HUES6 (cell line): ENCODE data around the gene AHI1.

Experiments
- H3K27ac ChIP-seq: 2 replicates; pipeline ENCODE4 v1.7.0; 2013; ENCODE audit warnings: low read depth, mild to moderate bottlenecking, low read length, inconsistent platforms
- H3K27me3 ChIP-seq: 2 replicates; pipeline ENCODE4 v1.6.1; 2013; ENCODE audit warnings: low read length; ENCODE audit not compliant: control insufficient read depth, insufficient read depth
- H3K36me3 ChIP-seq: 2 replicates; pipeline ENCODE4 v1.6.1; 2013; ENCODE audit warnings: low read length; ENCODE audit not compliant: control insufficient read depth, insufficient read depth
- H3K4me1 ChIP-seq: 2 replicates; pipeline ENCODE4 v1.6.1; 2013; ENCODE audit warnings: low read length; ENCODE audit not compliant: control insufficient read depth, insufficient read depth
- H3K4me3 ChIP-seq: 2 replicates; pipeline ENCODE4 v1.5.1; 2013; ENCODE audit warnings: low read depth, low read length
- H3K9ac ChIP-seq: one replicate; pipeline ENCODE4 v1.6.1; 2013; ENCODE audit warnings: mild to moderate bottlenecking, low read length
- H3K9me3 ChIP-seq: 2 replicates; pipeline ENCODE4 v1.6.1; 2013; ENCODE audit warnings: low read depth, low read length; ENCODE audit not compliant: control insufficient read depth, insufficient read depth

Gene AHI1

DNA sequence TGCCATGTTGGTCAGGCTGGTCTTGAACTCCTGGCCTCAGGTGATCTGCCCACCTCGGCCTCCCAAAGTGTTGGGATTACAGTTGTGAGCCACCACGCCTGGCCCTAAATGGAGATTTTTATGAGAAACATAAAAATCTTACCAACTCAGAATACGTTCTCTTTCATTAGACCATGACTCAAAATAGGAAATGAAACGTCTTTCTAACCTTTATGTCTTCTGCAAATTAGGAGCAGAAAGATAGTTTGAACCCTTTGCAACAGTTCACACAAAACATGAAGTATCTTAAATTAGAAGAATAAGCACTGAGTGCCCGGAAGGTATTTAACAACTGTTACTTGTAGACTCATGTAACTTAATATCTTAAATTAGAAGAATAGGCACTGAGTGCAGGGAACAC is 48.3 kb downstream of the AHI1 start:
- Histone ChIP-seq H3K9me3 (no peaks in the 10 kb centered on the region), H3K27ac (no peak overlapping the region), H3K4me1 (no peaks in the 10 kb centered on the region)

DNA sequence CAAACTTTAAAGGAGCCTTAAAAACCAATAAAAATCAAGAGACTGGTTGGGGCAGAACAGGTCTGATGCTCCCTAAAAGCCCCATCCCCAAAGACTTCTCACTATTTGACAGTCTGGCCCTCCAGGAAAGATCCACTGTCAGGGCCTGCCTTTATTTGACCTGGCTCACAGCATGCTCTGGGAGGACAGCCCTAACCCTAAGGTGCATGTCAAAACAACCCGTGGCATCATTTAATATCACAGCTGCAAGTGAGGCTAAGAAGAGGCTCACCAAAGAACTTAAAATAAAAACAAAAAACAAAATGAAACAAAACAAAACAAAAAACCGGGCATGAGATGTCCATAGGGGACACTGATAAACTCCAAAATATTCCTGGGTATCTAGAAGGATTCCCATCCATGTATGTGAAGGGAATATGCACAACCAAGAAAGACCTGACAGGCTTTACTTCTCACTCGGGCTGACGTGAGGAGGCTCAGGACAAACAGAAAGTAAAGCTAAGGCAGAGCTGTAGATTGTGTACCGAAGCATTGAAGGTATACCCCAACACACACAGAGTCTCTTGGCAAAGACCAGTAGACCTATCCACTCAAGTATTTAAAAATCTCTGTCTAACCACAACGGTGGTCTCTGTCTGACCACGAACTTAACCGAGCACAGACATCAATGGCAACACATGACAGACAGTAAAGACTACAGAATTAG is 57.3 kb downstream of the AHI1 start:
- Histone ChIP-seq H3K27me3 (no peaks in the 10 kb centered on the region), H3K4me3 (no peak overlapping the region), H3K9ac (no peak overlapping the region)

More for the DNA sequence above, 48.3 kb downstream of the AHI1 start:
- H3K4me3 ChIP-seq, result no peak overlapping the region
- no peaks in the 10 kb centered on the region for H3K27me3 ChIP-seq
- peaks cover 8% of the 10 kb centered on the region; the same call in 1 of the 2 replicates for H3K36me3 ChIP-seq
- H3K9ac ChIP-seq, result no peak overlapping the region

DNA sequence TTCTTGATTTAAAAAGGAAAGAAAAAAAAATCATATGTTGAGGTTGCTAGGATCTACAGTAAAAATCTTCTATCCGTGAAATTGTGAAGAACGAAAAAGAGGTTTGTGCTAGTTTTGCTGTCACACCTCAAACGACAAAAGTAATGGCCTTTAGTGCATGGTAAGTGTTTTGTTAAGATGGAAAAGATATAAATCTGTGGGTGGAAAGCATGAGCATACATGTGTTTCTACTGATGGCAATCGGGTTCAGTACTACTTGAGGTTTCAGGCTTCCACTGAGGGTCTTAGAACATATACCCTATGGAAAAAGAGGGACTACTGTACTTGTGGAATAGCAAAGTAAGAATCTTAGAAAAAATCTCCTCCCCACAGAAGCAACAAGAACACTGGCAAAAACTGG is 58.0 kb downstream of the AHI1 start:
- Histone ChIP-seq H3K27me3 (no peaks in the 10 kb centered on the region), H3K4me3 (no peak overlapping the region), H3K9me3 (no peaks in the 10 kb centered on the region), H3K27ac (no peak overlapping the region), H3K9ac (no peak overlapping the region), H3K4me1 (peaks cover 10% of the 10 kb centered on the region; the same call in 1 of the 2 replicates), H3K36me3 (no peaks in the 10 kb centered on the region; the same call in 1 of the 2 replicates)

More for the DNA sequence above, 57.3 kb downstream of the AHI1 start:
- Histone ChIP-seq H3K36me3 (no peaks in the 10 kb centered on the region; the same call in 1 of the 2 replicates), H3K4me1 (peaks cover 4% of the 10 kb centered on the region; the same call in 1 of the 2 replicates), H3K27ac (no peak overlapping the region), H3K9me3 (no peaks in the 10 kb centered on the region)

DNA sequence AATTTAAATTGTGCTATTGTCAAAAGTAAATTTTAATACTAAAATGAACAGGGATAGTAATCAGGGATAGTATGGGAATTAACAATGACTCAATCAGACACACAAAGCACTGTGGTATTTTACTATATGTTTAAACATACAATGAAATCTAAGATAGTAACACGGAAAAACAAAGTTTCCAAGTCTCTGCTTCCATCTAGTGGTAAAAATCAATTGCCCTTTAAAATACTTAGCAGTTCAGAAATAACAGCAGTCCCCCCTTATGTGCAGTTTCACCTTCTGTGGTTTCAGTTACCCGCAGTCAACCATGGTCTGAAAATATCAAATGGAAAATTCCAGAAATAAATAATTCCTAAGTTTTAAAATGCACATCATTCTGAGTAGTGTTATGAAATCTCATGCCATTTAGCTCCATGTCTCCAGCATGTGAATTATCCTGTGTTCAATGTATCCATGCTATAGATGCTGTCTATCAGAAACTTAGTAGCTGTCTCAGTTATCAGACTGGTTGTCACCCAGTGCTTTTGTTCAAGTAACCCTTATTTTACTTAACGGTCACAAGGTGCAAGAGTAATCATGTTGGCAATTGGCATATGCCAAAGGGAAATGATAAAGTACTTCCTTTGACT is 58.5 kb downstream of the AHI1 start:
- H3K27ac ChIP-seq, result no peak overlapping the region
- peaks cover 10% of the 10 kb centered on the region; the same call in 1 of the 2 replicates for H3K4me1 ChIP-seq
- no peaks in the 10 kb centered on the region; the same call in 1 of the 2 replicates for H3K36me3 ChIP-seq
- H3K9ac ChIP-seq, result no peak overlapping the region
- no peak overlapping the region for H3K4me3 ChIP-seq
- H3K9me3 ChIP-seq, result no peaks in the 10 kb centered on the region
- H3K27me3 ChIP-seq, result no peaks in the 10 kb centered on the region

DNA sequence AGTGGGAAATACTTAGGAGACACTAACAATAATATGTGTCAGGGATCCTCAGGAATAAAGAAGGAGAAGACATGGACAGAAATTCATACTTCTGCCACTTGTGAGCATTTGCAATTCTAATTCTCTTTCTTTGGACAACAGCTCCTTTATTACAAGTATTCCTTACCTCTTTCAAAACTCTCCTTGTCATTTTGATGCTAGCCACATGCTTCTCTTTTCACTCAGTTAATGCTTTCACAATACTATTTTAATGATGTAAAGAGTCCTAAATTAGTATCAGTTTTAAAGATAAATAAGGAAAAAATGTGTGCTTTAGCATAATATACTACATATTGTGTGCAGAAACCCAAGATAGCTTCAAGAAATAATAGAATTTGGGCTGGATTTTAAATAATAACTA is 62.5 kb downstream of the AHI1 start:
- no peak overlapping the region for H3K9ac ChIP-seq
- H3K9me3 ChIP-seq, result no peaks in the 10 kb centered on the region
- no peaks in the 10 kb centered on the region; the same call in 1 of the 2 replicates for H3K36me3 ChIP-seq
- no peak overlapping the region for H3K4me3 ChIP-seq
- peaks cover 10% of the 10 kb centered on the region; the same call in 1 of the 2 replicates for H3K4me1 ChIP-seq
- H3K27me3 ChIP-seq, result no peaks in the 10 kb centered on the region
- no peak overlapping the region; the same call in 1 of the 2 replicates for H3K27ac ChIP-seq

DNA sequence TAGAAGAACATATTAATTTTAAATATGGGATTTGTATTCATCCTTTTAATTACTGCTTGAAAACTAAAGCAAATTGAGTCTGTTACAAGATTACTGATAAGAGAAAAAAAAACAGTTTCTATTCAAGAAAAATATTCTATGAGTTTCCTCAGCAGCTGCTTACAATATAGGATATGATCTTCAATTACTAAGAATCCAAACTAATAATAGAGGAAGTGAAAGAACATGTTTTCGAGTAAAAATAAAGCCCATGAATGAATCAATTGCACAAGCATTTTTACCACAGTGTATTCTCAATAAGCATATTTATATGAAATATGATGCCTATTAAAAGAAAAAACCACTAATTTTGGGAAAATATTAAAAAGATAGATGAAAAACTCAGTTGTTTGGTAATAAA is 63.4 kb downstream of the AHI1 start:
- H3K9ac ChIP-seq, result no peak overlapping the region
- no peaks in the 10 kb centered on the region for H3K9me3 ChIP-seq
- no peak overlapping the region for H3K27ac ChIP-seq
- H3K27me3 ChIP-seq, result no peaks in the 10 kb centered on the region
- H3K36me3 ChIP-seq, result no peaks in the 10 kb centered on the region; the same call in 1 of the 2 replicates
- no peak overlapping the region for H3K4me3 ChIP-seq
- peaks cover 10% of the 10 kb centered on the region; the same call in 1 of the 2 replicates for H3K4me1 ChIP-seq

DNA sequence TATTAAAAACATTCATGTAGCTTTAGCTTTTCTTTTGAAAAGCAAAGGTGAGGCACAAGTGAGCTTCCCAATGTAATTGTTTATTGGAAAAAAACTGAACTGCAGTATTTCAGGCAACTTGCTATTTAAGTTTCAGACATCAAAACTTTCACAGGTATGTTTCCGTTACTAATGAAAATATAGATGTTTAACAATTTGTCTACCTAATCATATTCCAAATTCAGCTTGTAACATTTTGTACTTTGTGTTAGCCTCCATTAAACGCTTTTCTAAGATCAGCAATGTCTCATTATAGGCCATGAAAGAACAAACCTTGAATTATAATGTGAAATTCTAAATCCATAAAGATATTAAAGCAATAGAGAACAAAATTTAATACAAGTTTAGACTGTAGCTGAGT is 69.5 kb downstream of the AHI1 start:
- H3K27ac ChIP-seq, result no peak overlapping the region

DNA sequence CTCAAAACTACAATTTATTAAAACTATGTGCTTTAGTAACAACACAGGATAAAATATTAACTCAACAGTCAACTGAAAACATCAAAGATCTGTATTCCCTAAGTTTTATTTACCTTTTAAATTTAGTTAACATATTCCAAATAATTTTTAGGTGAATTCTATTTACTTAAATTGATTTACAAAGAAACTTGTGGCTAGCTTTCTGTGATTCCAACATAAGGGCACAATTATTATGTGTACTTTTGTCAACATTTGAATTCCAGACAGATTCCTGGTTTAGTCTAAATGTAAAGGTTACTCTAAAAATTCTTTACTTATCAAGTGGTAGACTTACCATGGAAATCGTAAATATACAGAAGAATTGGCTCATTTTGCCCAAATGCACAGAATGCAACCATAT is 70.7 kb downstream of the AHI1 start:
- H3K9me3 ChIP-seq, result no peaks in the 10 kb centered on the region
- no peaks in the 10 kb centered on the region for H3K36me3 ChIP-seq
- H3K27me3 ChIP-seq, result no peaks in the 10 kb centered on the region
- H3K4me1 ChIP-seq, result no peaks in the 10 kb centered on the region
- no peak overlapping the region for H3K4me3 ChIP-seq
- no peak overlapping the region for H3K27ac ChIP-seq
- H3K9ac ChIP-seq, result no peak overlapping the region

More for the DNA sequence above, 69.5 kb downstream of the AHI1 start:
- Histone ChIP-seq H3K9me3 (no peaks in the 10 kb centered on the region), H3K4me1 (no peaks in the 10 kb centered on the region), H3K27me3 (no peaks in the 10 kb centered on the region), H3K36me3 (no peaks in the 10 kb centered on the region), H3K9ac (no peak overlapping the region), H3K4me3 (no peak overlapping the region)

DNA sequence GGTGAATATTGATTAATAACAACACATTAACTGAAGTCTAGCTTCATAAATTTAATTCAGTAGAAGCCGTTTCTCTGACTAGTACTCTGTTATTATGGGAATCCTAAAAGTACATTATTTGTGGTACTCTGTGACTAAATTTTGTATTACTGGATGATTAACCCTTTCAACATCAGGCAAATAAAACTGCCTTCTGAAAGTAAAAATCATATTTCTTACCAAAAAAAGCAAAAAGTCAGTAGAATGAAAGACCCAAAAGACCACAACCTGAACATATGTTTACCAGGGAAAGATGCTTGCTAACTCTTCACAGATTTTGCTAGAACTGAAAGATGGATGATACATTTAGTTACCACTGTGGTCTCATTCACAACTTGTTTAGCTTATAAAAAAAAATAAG is 73.2 kb downstream of the AHI1 start:
- Histone ChIP-seq H3K27me3 (no peaks in the 10 kb centered on the region), H3K4me1 (no peaks in the 10 kb centered on the region), H3K9ac (no peak overlapping the region), H3K36me3 (no peaks in the 10 kb centered on the region), H3K27ac (no peak overlapping the region), H3K9me3 (no peaks in the 10 kb centered on the region), H3K4me3 (no peak overlapping the region)

DNA sequence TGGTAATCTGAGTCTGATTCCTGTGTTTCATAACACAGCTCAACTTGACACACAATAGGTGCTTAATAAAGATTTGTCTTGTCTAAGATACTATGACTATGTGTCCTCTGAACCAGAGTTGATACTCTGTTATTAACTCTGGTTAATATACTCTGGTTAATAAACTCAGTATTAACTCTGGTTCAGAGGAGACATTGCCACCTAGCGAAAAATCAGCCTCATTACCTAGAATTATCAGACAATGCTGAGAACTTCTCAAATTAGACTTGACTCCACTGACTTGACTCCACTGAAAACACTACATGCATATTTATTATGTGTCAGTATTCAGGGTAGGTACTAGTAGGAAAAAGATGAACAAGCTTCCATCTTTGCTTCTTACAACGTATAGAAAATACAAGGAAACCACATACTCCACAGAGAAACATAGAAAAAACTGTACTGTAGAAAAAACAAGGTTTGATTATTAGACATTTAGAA is 73.9 kb downstream of the AHI1 start:
- Histone ChIP-seq H3K9me3 (no peaks in the 10 kb centered on the region), H3K9ac (no peak overlapping the region), H3K27me3 (no peaks in the 10 kb centered on the region), H3K4me1 (no peaks in the 10 kb centered on the region), H3K27ac (no peak overlapping the region), H3K4me3 (no peak overlapping the region), H3K36me3 (no peaks in the 10 kb centered on the region)

DNA sequence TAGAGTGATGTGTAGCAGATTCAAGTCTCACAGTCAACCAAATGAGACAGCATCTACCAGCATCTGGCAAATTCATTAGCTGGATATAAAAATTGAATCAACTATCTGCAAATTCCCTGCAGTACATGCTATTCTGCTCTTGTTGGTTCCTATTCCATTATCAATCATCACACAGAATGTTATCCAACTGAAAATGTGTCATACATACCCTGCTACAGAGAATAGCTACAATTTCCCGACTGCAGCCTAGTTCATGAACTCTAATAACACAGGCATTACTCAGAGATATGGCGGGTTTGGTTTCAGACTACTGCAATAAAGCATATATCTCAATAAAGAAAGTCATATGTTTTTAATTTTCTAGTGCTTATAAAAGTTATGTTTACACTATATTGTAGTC is 78.4 kb downstream of the AHI1 start:
- Histone ChIP-seq H3K27ac (no peak overlapping the region), H3K4me1 (no peaks in the 10 kb centered on the region), H3K27me3 (no peaks in the 10 kb centered on the region), H3K4me3 (no peak overlapping the region), H3K9me3 (no peaks in the 10 kb centered on the region), H3K9ac (no peak overlapping the region), H3K36me3 (no peaks in the 10 kb centered on the region)
